Left renal cortex interstitium (tissue), 4 donors: ENCODE measurements around the gene AKIP1. TPM values are rescaled to one million over a fixed set of nuclear protein-coding genes. Genes with fewer than 3 reads are reported as not detected.
"Not testable (repeated sequence)": the region's sequence is repeated elsewhere in the genome, so short reads cannot be mapped to it uniquely, and the experiment has no call there.

ENCODE experiments used
- DNase-seq, 4 donors: peaks; one replicate each; pipeline ENCODE4 v3.0.0-alpha.2; 2013; ENCODE audit warnings: low read depth in 4 of 4, low spot score in 2 of 4, missing footprints in 1 of 4
- polyA plus RNA-seq, 4 donors: library from polyadenylated mRNA; unstranded; fragments of 120-200 nt; gene quantifications; one replicate each; pipeline ENCODE4 v1.2.1, GENCODE V29; 2013; ENCODE audit not compliant: insufficient read length in 4 of 4

AKIP1 gene
- polyA plus RNA-seq, 4 donors: 18.8 to 24.2 (median 21.6) TPM

GRCh38 chr11:8914661-8915018, 3.7 kb downstream of the AKIP1 start:
- no peak for DNase-seq

GRCh38 chr11:8917157-8917825, 6.3 kb downstream of the AKIP1 start:
- no peak for DNase-seq

- DNase-seq: no peak
Observed at GRCh38 chr11:8922691-8923090, 11.7 kb downstream of the AKIP1 start.

- no peak for DNase-seq
Observed at GRCh38 chr11:8925711-8926110, 14.7 kb downstream of the AKIP1 start.

GRCh38 chr11:8926236-8926635, 15.2 kb downstream of the AKIP1 start:
- DNase-seq: no peak

- DNase-seq: no peak
Observed at GRCh38 chr11:8927233-8927632, 16.2 kb downstream of the AKIP1 start.

GRCh38 chr11:8928205-8928604, 17.2 kb downstream of the AKIP1 start:
- no peak for DNase-seq

- no peak for DNase-seq
Observed at GRCh38 chr11:8928981-8929615, 18.1 kb downstream of the AKIP1 start.

GRCh38 chr11:8930456-8931175, 19.6 kb downstream of the AKIP1 start:
- no peak for DNase-seq

GRCh38 chr11:8932564-8933180, 21.7 kb downstream of the AKIP1 start, which contains the start of gene C11orf16:
C11orf16 (minus strand) TSS chr11:8932947; CDS start chr11:8932308, 639 bp downstream.
- DNase-seq: no peak

- no peak for DNase-seq
Observed at GRCh38 chr11:8933931-8934330, 22.9 kb downstream of the AKIP1 start.

- no peak for DNase-seq
Observed at GRCh38 chr11:8934742-8935488, 23.9 kb downstream of the AKIP1 start.

- not testable (repeated sequence) for DNase-seq
Observed at GRCh38 chr11:8935789-8936188, 24.8 kb downstream of the AKIP1 start.

GRCh38 chr11:8937159-8937558, 26.2 kb downstream of the AKIP1 start:
- no peak for DNase-seq

- no peak for DNase-seq
Observed at GRCh38 chr11:8937659-8938058, 26.7 kb downstream of the AKIP1 start.

GRCh38 chr11:8941341-8942103, 30.5 kb downstream of the AKIP1 start:
- no peak for DNase-seq

- no peak for DNase-seq
Observed at GRCh38 chr11:8942518-8943066, 31.6 kb downstream of the AKIP1 start, which contains the start of gene ASCL3. ASCL3 (minus strand) TSS chr11:8943016; CDS start chr11:8938161, 4,855 bp downstream.

GRCh38 chr11:8947230-8947943, 36.4 kb downstream of the AKIP1 start:
- no peak for DNase-seq

GRCh38 chr11:8948886-8949285, 37.9 kb downstream of the AKIP1 start:
- DNase-seq: no peak
